MCF 10A (cell line): Measurements from ENCODE around the gene TRAPPC13. TPM values are rescaled to one million over a fixed set of nuclear protein-coding genes. Genes with fewer than 3 reads are reported as not detected.

Experiments used
- BruUV-seq: library from RNA; stranded (reverse); fragments of 400-500 nt; replicated peaks from 2 replicates; lab custom pipeline; 2021; lab: Mats Ljungman, UMichigan
- CTCF ChIA-PET: fragments of 300-600 bp; sonication (Branson Sonifier 250); formaldehyde crosslinking; extraction: SDS; loops from one replicate; lab custom pipeline; 2021; ENCODE audit warnings: antibody characterized with exemption, inconsistent platforms; lab: Yijun Ruan, JAX
- POLR2A ChIA-PET: fragments of 300-600, 350-650 bp; sonication (Branson Sonifier 250); formaldehyde crosslinking; extraction: SDS; loops from one replicate; lab custom pipeline; 2020; ENCODE audit warnings: antibody characterized with exemption, inconsistent platforms; lab: Yijun Ruan, JAX
- DNase-seq: peaks from one replicate; pipeline ENCODE4 v3.0.0-alpha.2; 2018; ENCODE audit not compliant: unreplicated experiment
- H3K27ac Mint-ChIP-seq: one replicate; pipeline ENCODE4 v1.8.0; 2022; ENCODE audit warnings: mild to moderate bottlenecking, low read depth, mixed read lengths; ENCODE audit not compliant: unreplicated experiment
- H3K27me3 Mint-ChIP-seq: one replicate; pipeline ENCODE4 v1.8.0; 2022; ENCODE audit warnings: mixed read lengths; ENCODE audit not compliant: insufficient read depth, unreplicated experiment
- H3K36me3 Mint-ChIP-seq: one replicate; pipeline ENCODE4 v1.8.0; 2022; ENCODE audit warnings: mild to moderate bottlenecking, moderate library complexity, mixed read lengths; ENCODE audit not compliant: insufficient read depth, unreplicated experiment
- H3K4me1 Mint-ChIP-seq: one replicate; pipeline ENCODE4 v1.8.0; 2022; ENCODE audit warnings: mixed read lengths; ENCODE audit not compliant: insufficient read depth, unreplicated experiment
- H3K4me3 Mint-ChIP-seq: one replicate; pipeline ENCODE4 v1.8.0; 2022; ENCODE audit warnings: mild to moderate bottlenecking, moderate library complexity, mixed read lengths; ENCODE audit not compliant: unreplicated experiment
- H3K9me3 Mint-ChIP-seq: one replicate; pipeline ENCODE4 v1.8.0; 2022; ENCODE audit warnings: mixed read lengths; ENCODE audit not compliant: unreplicated experiment
- intact Hi-C: fragments of 100-400 bp; cut with micrococcal nuclease; formaldehyde crosslinking; loops from 2 replicates; pipeline ENCODE4 v1.14.1; 2022
- total RNA-seq: library from RNA; stranded (reverse); gene quantifications from 2 replicates; pipeline ENCODE4 v1.2.3, GENCODE V29; 2022
- TF ChIP-seq, protein P1 (sequence below): fragments of 200-600 bp; IDR thresholded peaks from one replicate; pipeline ENCODE4 v1.8.0; 2022; ENCODE audit warnings: antibody characterized with exemption, mild to moderate bottlenecking; ENCODE audit not compliant: unreplicated experiment

Gene TRAPPC13
- total RNA-seq, 1 experiment from 2014 or later = 28.4 TPM

DNA sequence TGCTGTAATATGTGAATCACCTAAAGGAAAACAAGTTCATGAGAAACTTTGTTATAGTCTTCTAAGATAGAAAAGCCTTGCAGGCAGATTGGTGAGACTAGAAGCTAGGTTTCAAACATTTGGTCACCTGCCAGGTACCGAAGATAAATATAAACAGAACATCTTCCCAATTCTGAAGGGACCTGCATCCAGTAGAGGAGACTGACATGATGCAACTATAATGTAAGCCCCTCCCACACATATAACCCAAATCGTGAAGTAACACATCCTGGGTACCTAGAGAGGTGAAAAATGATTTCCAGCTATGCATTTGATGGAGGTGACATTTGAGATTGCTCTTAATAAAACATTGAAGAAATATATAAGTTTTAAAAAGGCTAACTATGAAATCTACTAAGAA, 29.9 kb downstream of the TRAPPC13 start:
- POLR2A ChIA-PET = no interaction called here
- H3K27ac Mint-ChIP-seq = no peak overlapping the region
- TF ChIP-seq, protein P1, sequence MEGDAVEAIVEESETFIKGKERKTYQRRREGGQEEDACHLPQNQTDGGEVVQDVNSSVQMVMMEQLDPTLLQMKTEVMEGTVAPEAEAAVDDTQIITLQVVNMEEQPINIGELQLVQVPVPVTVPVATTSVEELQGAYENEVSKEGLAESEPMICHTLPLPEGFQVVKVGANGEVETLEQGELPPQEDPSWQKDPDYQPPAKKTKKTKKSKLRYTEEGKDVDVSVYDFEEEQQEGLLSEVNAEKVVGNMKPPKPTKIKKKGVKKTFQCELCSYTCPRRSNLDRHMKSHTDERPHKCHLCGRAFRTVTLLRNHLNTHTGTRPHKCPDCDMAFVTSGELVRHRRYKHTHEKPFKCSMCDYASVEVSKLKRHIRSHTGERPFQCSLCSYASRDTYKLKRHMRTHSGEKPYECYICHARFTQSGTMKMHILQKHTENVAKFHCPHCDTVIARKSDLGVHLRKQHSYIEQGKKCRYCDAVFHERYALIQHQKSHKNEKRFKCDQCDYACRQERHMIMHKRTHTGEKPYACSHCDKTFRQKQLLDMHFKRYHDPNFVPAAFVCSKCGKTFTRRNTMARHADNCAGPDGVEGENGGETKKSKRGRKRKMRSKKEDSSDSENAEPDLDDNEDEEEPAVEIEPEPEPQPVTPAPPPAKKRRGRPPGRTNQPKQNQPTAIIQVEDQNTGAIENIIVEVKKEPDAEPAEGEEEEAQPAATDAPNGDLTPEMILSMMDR = no peak
- no peaks in the 10 kb centered on the region for H3K27me3 Mint-ChIP-seq
- no peak overlapping the region for H3K4me3 Mint-ChIP-seq
- H3K36me3 Mint-ChIP-seq = peaks cover 37% of the 10 kb centered on the region
- no TSS peak for BruUV-seq
- no peaks in the 10 kb centered on the region for H3K9me3 Mint-ChIP-seq
- no peaks in the 10 kb centered on the region for H3K4me1 Mint-ChIP-seq
- no peak for DNase-seq
- intact Hi-C loops = no loop called here
- CTCF ChIA-PET = no interaction called here

DNA sequence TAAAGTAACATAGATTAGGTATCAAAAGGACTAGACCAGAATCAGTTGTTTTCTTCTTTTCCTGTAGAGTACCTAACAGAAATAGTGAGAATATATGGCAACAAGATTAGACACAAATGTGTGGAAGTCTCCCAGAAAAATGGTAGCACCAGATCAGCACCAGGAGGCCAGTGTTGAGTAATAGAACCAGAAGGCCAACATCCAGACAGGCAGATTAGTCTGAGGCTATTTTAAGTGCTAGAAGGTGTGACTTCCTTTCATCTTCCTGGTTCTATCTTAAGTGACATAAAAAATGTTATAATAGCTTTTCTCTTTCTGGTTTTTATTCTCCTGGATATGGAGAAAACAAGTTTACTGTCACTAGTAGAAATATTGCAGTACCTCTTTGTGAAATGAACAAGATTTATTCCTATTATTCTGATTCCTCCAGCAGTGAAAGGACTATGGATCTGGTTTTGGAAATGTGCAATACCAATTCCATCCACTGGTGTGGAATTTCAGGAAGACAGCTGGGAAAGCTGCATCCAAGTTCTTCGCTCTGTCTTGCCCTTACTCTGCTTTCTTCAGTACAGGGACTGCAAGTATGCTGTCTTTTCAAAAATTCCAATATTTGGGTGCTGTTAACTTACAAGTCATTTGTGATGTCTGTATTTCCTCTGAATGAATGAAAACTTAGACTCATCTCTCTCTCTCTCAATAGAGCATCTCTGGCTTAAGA, 39.1 kb downstream of the TRAPPC13 start:
- Mint-ChIP-seq H3K27ac (no peak overlapping the region), H3K36me3 (peaks cover 42% of the 10 kb centered on the region), H3K27me3 (no peaks in the 10 kb centered on the region), H3K4me1 (no peaks in the 10 kb centered on the region), H3K4me3 (no peak overlapping the region), H3K9me3 (no peaks in the 10 kb centered on the region)
- no TSS peak for BruUV-seq
- POLR2A ChIA-PET = interaction anchor here (0.9 to 1.5 kb wide), 5 partner anchors 8 to 59 kb away, joined by 3 to 5 read pairs (median 3); no protein-coding TSS in a partner anchor
- intact Hi-C loops = no loop called here
- TF ChIP-seq, protein P1 = peak; percentile 31
- CTCF ChIA-PET = interaction anchor here (0.6 to 2.5 kb wide), 10 partner anchors 9 to 435 kb away, joined by 3 to 12 read pairs (median 4); no protein-coding TSS in a partner anchor
- peak; percentile 31 for DNase-seq

DNA sequence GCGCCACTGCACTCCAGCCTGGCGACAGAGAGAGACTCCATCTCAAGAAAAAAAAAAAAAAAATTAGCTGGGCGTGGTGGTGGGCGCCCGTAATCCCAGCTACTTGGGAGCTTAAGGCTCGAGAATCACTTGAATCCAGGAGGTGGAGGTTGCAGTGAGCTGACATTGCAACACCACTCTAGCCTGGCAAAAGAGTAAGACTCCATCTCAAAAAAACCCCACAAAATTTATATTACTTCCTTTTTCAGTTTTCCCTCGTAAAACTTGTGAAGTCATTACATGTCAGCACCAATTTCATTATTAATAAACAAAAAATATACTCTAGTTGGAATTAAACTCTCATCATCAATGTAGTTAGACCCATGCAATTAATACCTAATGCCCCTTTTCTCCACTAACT, 43.9 kb downstream of the TRAPPC13 start:
- intact Hi-C loops = no loop called here
- no peaks in the 10 kb centered on the region for H3K4me1 Mint-ChIP-seq
- TF ChIP-seq, protein P1 = no peak
- no peaks in the 10 kb centered on the region for H3K27me3 Mint-ChIP-seq
- ChIA-PET POLR2A (no interaction called here), CTCF (no interaction called here)
- DNase-seq = no peak
- no peak overlapping the region for H3K4me3 Mint-ChIP-seq
- peaks cover 22% of the 10 kb centered on the region for H3K36me3 Mint-ChIP-seq
- no peaks in the 10 kb centered on the region for H3K9me3 Mint-ChIP-seq
- no TSS peak for BruUV-seq
- no peak overlapping the region for H3K27ac Mint-ChIP-seq

DNA sequence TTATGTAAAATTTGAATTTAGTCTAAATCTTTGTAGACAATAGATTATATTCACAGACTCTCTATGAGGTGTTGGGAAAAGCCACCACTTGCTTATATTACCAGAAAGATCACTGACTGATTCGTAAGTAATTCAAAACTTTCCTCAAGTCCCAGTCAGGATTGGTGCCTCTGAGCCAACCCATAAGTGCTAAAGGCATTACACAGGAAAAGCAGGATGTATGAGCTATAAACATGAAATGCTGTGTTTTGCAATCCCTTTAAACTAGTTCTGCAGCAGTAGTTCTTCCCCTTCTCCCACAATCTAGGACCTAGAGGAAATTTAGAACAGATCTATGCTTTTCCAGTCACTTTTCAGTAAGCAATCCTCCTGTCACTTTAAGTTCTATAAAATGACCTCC, 48.0 kb downstream of the TRAPPC13 start:
- H3K9me3 Mint-ChIP-seq = no peaks in the 10 kb centered on the region
- TF ChIP-seq, protein P1 = no peak
- intact Hi-C loops = no loop called here
- peaks cover 25% of the 10 kb centered on the region for H3K36me3 Mint-ChIP-seq
- no peak overlapping the region for H3K4me3 Mint-ChIP-seq
- CTCF ChIA-PET = interaction anchor here (0.7 to 1.2 kb wide), 2 partner anchors 8 to 482 kb away, joined by 3 to 4 read pairs; no protein-coding TSS in a partner anchor
- no peak for DNase-seq
- no peak overlapping the region for H3K27ac Mint-ChIP-seq
- POLR2A ChIA-PET = interaction anchor here (0.7 kb wide), 1 partner anchor 9 kb away, joined by 3 read pairs; no protein-coding TSS in a partner anchor
- BruUV-seq = no TSS peak
- H3K4me1 Mint-ChIP-seq = no peaks in the 10 kb centered on the region
- no peaks in the 10 kb centered on the region for H3K27me3 Mint-ChIP-seq
